MM.1S (cell line): ENCODE results near the gene WASF1.

Experiments used
- DNase-seq: peaks from one replicate; pipeline ENCODE4 v3.0.0-alpha.2; 2015
- H2AFZ ChIP-seq: fragments of 300-600 bp; sonication (generic); 2 replicates; pipeline ENCODE4 v1.6.0; 2016; ENCODE audit warnings: antibody characterized with exemption, low read length
- H3F3A ChIP-seq: fragments of 300-600 bp; sonication (generic); 2 replicates; pipeline ENCODE4 v1.6.1; 2016; ENCODE audit warnings: mild to moderate bottlenecking, antibody characterized with exemption, low read length, moderate library complexity, mixed read lengths; ENCODE audit not compliant: insufficient read depth
- H3K27ac ChIP-seq: fragments of 300-600 bp; sonication (generic); 2 replicates; pipeline ENCODE4 v1.5.1; 2016; ENCODE audit warnings: mild to moderate bottlenecking, low read length
- H3K27me3 ChIP-seq: fragments of 300-600 bp; sonication (generic); replicated peaks from 2 replicates; pipeline ENCODE4 v1.6.0; 2016; ENCODE audit warnings: low read length; ENCODE audit not compliant: insufficient read depth
- H3K36me3 ChIP-seq: fragments of 300-600 bp; sonication (generic); replicated peaks from 2 replicates; pipeline ENCODE4 v1.6.1; 2016; ENCODE audit warnings: mild to moderate bottlenecking, low read length, mixed read lengths; ENCODE audit not compliant: insufficient read depth
- H3K4me1 ChIP-seq: fragments of 300-600 bp; sonication (generic); 2 replicates; pipeline ENCODE4 v1.6.1; 2016; ENCODE audit warnings: low read length, mixed read lengths
- H3K4me2 ChIP-seq: fragments of 300-600 bp; sonication (generic); 2 replicates; pipeline ENCODE4 v1.6.0; 2016; ENCODE audit warnings: low read depth, low read length
- H3K4me3 ChIP-seq: fragments of 300-600 bp; sonication (generic); 2 replicates; pipeline ENCODE4 v1.5.1; 2016; ENCODE audit warnings: low read length, mixed read lengths
- H3K79me2 ChIP-seq: fragments of 300-600 bp; sonication (generic); 2 replicates; pipeline ENCODE4 v1.6.1; 2016; ENCODE audit warnings: mixed run types, low read length, mixed read lengths
- H3K9ac ChIP-seq: fragments of 300-600 bp; sonication (generic); 2 replicates; pipeline ENCODE4 v1.6.1; 2016; ENCODE audit warnings: low read length, mixed read lengths
- H3K9me2 ChIP-seq: fragments of 300-600 bp; sonication (generic); replicated peaks from 2 replicates; pipeline ENCODE4 v1.6.1; 2016; ENCODE audit warnings: mild to moderate bottlenecking, low read length, mixed read lengths; ENCODE audit not compliant: insufficient read depth
- H3K9me3 ChIP-seq: fragments of 300-600 bp; sonication (generic); replicated peaks from 2 replicates; pipeline ENCODE4 v1.6.1; 2016; ENCODE audit warnings: mild to moderate bottlenecking, low read length, mixed read lengths; ENCODE audit not compliant: insufficient read depth
- H4K20me1 ChIP-seq: fragments of 300-600 bp; sonication (generic); 2 replicates; pipeline ENCODE4 v1.6.1; 2016; ENCODE audit warnings: mild to moderate bottlenecking, low read length, moderate library complexity, mixed read lengths; ENCODE audit not compliant: insufficient read depth
- CTCF ChIP-seq: fragments of 300-600 bp; sonication (generic); IDR thresholded peaks from 2 replicates; pipeline ENCODE4 v1.5.1; 2016; ENCODE audit warnings: antibody characterized with exemption, low read length, mixed read lengths
- EZH2 ChIP-seq: fragments of 300-600 bp; sonication (generic); optimal IDR thresholded peaks from 2 replicates; pipeline ENCODE3; 2017; ENCODE audit warnings: low read depth, mild to moderate bottlenecking, antibody characterized with exemption, low read length, mixed read lengths
- EZH2phosphoT487 ChIP-seq: fragments of 300-600 bp; sonication (generic); IDR thresholded peaks from 2 replicates; pipeline ENCODE4 v1.6.1; 2018; ENCODE audit warnings: antibody characterized with exemption, low read length

Gene WASF1

DNA sequence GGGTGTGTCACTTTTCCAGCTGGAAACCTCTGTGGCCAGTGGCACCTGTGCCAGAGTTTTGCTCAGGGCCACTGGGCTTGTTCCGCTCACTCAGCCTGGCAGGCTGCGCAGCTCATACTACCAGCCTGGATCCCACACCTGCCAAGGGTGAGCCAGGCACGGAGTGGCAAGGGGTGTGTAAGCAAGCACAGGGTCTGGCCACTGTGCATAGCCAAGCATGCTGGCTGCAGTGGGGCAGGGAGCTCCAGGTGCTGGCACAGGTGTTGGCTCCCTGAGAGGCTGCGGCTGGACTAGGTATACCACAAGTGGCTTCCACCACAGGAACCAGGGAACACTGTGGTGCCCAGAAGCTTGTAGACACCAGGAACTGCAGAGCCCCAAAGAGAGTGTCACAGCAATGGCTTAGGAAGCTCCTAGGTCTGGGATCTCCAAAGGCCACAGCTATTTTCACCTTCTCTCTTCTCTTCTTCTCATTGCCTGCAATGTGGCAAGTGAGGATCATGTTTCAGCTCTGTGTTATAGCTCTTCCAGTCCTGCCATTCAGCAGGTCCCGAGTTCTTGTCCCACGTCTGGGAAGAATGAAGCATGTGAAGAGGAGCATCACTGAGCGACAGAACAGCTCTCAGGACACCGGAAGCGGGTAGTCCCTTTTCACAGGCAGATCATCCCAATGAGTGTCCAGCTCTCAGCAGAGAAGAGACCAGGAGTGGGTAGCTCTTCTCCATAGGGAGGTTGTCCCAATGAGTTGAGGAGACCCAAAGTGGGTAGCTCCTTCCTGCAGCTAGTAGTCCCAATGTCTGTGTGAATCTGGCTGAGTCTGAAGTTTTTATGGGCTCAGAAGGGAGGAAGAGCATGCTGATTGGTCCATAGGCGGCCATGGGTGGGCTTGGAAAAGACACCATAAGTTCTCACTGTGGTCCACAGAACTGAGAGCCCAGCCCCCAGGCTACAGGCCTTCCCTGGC, 41.3 kb downstream of the WASF1 start:
- Histone ChIP-seq H3K27ac (no peak overlapping the region), H3K9me2 (no peaks in the 10 kb centered on the region), H3K36me3 (no peaks in the 10 kb centered on the region), H3K4me1 (no peaks in the 10 kb centered on the region), H3K79me2 (no peaks in the 10 kb centered on the region), H3K4me2 (no peak overlapping the region), H3K9me3 (no peaks in the 10 kb centered on the region), H3K4me3 (no peak overlapping the region), H3F3A (no peaks in the 10 kb centered on the region), H2AFZ (no peak overlapping the region), H4K20me1 (no peaks in the 10 kb centered on the region), H3K9ac (no peak overlapping the region), H3K27me3 (no peaks in the 10 kb centered on the region)
- TF ChIP-seq CTCF = no peak
- TF ChIP-seq EZH2phosphoT487 = no peak
- no peak for TF ChIP-seq EZH2
- DNase-seq = no peak

DNA sequence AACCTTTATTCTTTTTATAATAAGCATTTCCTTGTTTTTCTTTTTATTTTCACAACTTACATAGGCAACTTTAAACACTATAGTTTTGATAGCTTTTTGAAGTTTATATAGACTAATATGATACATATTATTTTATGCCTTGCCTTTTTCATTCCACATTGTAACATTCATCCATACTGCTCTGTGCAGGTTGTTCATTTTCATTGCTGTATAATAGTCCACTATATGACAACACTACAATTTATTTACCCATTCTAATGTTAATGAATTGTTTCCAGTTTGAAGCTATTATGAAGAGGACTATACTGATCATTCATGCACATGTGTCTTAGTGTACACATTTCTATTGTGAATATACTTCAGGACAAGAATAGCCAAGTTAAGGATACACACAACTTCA, 49.1 kb downstream of the WASF1 start:
- H3K9me2 ChIP-seq = no peaks in the 10 kb centered on the region
- H3K27ac ChIP-seq = no peak overlapping the region
- H2AFZ ChIP-seq = no peak overlapping the region
- no peaks in the 10 kb centered on the region for H3K9me3 ChIP-seq
- no peak for DNase-seq
- no peaks in the 10 kb centered on the region for H3K36me3 ChIP-seq
- TF ChIP-seq EZH2phosphoT487 (no peak), EZH2 (no peak), CTCF (no peak)
- H3K27me3 ChIP-seq = no peaks in the 10 kb centered on the region
- H3K79me2 ChIP-seq = no peaks in the 10 kb centered on the region
- H3K4me2 ChIP-seq = no peak overlapping the region
- H3K4me3 ChIP-seq = no peak overlapping the region
- no peaks in the 10 kb centered on the region for H4K20me1 ChIP-seq
- no peaks in the 10 kb centered on the region for H3K4me1 ChIP-seq
- no peak overlapping the region for H3K9ac ChIP-seq
- H3F3A ChIP-seq = no peaks in the 10 kb centered on the region

DNA sequence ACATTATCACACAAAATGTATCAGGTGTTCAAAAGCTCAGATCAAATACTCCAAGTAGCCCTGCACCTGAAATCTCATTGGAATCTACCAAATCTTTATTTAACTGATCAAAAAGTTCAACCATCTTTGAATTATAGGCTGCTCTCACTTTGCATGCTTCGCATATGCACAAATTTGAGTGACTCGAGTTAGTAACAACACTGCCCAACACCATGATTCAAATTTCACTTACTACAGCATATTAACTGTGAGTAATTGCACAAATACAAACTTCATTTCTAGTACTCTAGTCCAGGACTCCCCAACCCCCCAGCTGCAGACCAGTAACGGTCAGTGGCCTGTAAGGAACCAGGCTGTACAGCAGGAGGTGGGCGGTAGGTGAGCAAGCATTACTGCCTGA, 51.1 kb downstream of the WASF1 start:
- Histone ChIP-seq H2AFZ (no peak overlapping the region), H3K9ac (no peak overlapping the region), H3K27ac (no peak overlapping the region), H3K79me2 (no peaks in the 10 kb centered on the region), H3K4me1 (no peaks in the 10 kb centered on the region), H3K27me3 (no peaks in the 10 kb centered on the region), H3K4me2 (no peak overlapping the region), H3K36me3 (no peaks in the 10 kb centered on the region), H3K9me2 (no peaks in the 10 kb centered on the region), H3K9me3 (no peaks in the 10 kb centered on the region), H3F3A (no peaks in the 10 kb centered on the region), H3K4me3 (no peak overlapping the region), H4K20me1 (no peaks in the 10 kb centered on the region)
- TF ChIP-seq CTCF = no peak
- TF ChIP-seq EZH2 = no peak
- no peak for TF ChIP-seq EZH2phosphoT487
- no peak for DNase-seq
